ENCODE results near the gene MAPK10.

GRCh38 chr4:86114563-86114962 is 245.3 kb downstream of the MAPK10 start:
- TF ChIP-seq, protein P1, sequence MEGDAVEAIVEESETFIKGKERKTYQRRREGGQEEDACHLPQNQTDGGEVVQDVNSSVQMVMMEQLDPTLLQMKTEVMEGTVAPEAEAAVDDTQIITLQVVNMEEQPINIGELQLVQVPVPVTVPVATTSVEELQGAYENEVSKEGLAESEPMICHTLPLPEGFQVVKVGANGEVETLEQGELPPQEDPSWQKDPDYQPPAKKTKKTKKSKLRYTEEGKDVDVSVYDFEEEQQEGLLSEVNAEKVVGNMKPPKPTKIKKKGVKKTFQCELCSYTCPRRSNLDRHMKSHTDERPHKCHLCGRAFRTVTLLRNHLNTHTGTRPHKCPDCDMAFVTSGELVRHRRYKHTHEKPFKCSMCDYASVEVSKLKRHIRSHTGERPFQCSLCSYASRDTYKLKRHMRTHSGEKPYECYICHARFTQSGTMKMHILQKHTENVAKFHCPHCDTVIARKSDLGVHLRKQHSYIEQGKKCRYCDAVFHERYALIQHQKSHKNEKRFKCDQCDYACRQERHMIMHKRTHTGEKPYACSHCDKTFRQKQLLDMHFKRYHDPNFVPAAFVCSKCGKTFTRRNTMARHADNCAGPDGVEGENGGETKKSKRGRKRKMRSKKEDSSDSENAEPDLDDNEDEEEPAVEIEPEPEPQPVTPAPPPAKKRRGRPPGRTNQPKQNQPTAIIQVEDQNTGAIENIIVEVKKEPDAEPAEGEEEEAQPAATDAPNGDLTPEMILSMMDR (IDR thresholded peaks at IDR 0.05; ENCODE audit: low read depth, low read length) = no peak
- no peak for TF ChIP-seq POLR2A (IDR thresholded peaks at IDR 0.05; ENCODE audit: extremely low read depth, insufficient read length)
- TF ChIP-seq MAX (IDR thresholded peaks at IDR 0.05; ENCODE audit: low read depth, low read length) = no peak

All from NB4 (cell line).